Kidney epithelial cell (primary cell): ENCODE results near the gene EIF3F. TPM values are rescaled to one million over a fixed set of nuclear protein-coding genes. Genes with fewer than 3 reads are reported as not detected.

ENCODE experiments used
- DNase-seq: peaks from one replicate; pipeline ENCODE4 v3.0.0-alpha.2; 2010; ENCODE audit warnings: low read depth
- H3K27me3 ChIP-seq: 2 replicates; pipeline ENCODE4 v1.6.0; 2011; ENCODE audit warnings: low read length; ENCODE audit not compliant: control insufficient read depth, insufficient read depth
- H3K36me3 ChIP-seq: 2 replicates; pipeline ENCODE4 v1.5.1; 2011; ENCODE audit warnings: low read length; ENCODE audit not compliant: control insufficient read depth, insufficient read depth
- H3K4me3 ChIP-seq: 2 replicates; pipeline ENCODE4 v1.5.1; 2011; ENCODE audit warnings: low read depth, mild to moderate bottlenecking, control low read depth, low read length
- CTCF ChIP-seq: IDR thresholded peaks from 2 replicates; pipeline ENCODE4 v1.5.1; 2011; ENCODE audit warnings: mild to moderate bottlenecking, moderate library complexity, low read length, control low read depth, inconsistent platforms; ENCODE audit not compliant: insufficient read depth, poor library complexity, severe bottlenecking
- total RNA-seq: library from RNA; depleted of rRNA; stranded (reverse); fragments of >200 nt; gene quantifications from 2 replicates; pipeline ENCODE4 v1.2.3, GENCODE V29; 2015

EIF3F gene
- total RNA-seq, 1 donor from 2014 or later: 334 TPM

- DNase-seq: no peak
- Histone ChIP-seq H3K4me3 (no peak overlapping the region), H3K27me3 (peaks cover 28% of the 10 kb centered on the region), H3K36me3 (no peaks in the 10 kb centered on the region)
- no peak for TF ChIP-seq CTCF
These were observed 33.1 kb downstream of the EIF3F start for GRCh38 chr11:8020244-8020597.

- TF ChIP-seq CTCF: no peak
- Histone ChIP-seq H3K4me3 (no peak overlapping the region), H3K27me3 (peaks cover 22% of the 10 kb centered on the region), H3K36me3 (no peaks in the 10 kb centered on the region)
- DNase-seq: no peak
These were observed 34.8 kb downstream of the EIF3F start for GRCh38 chr11:8021920-8022319.

- H3K36me3 ChIP-seq: no peaks in the 10 kb centered on the region
- H3K27me3 ChIP-seq: peaks cover 18% of the 10 kb centered on the region
- no peak for DNase-seq
- TF ChIP-seq CTCF: no peak
- no peak overlapping the region for H3K4me3 ChIP-seq
These were observed 35.7 kb downstream of the EIF3F start for GRCh38 chr11:8022876-8023275.

GRCh38 chr11:8023831-8024555 lies 36.9 kb downstream of the EIF3F start:
- no peaks in the 10 kb centered on the region for H3K36me3 ChIP-seq
- H3K27me3 ChIP-seq: peaks cover 11% of the 10 kb centered on the region
- no peak overlapping the region for H3K4me3 ChIP-seq
- no peak for DNase-seq
- TF ChIP-seq CTCF: no peak

GRCh38 chr11:8025123-8025522 lies 38.0 kb downstream of the EIF3F start:
- Histone ChIP-seq H3K36me3 (no peaks in the 10 kb centered on the region), H3K4me3 (no peak overlapping the region), H3K27me3 (peaks cover 3% of the 10 kb centered on the region)
- DNase-seq: no peak
- TF ChIP-seq CTCF: no peak

GRCh38 chr11:8025816-8026215 lies 38.7 kb downstream of the EIF3F start:
- no peak overlapping the region for H3K4me3 ChIP-seq
- DNase-seq: no peak
- H3K27me3 ChIP-seq: no peaks in the 10 kb centered on the region
- TF ChIP-seq CTCF: no peak
- H3K36me3 ChIP-seq: no peaks in the 10 kb centered on the region
